Measurements from ENCODE around the gene FAM174C.
"Not testable (repeated sequence)": the region's sequence is repeated elsewhere in the genome, so short reads cannot be mapped to it uniquely, and the experiment has no call there.

Gene FAM174C

GRCh38 chr19:1304197-1304924, 29.0 kb downstream of the FAM174C start:
- Histone ChIP-seq H3K27me3 (ENCODE audit: control insufficient read depth, insufficient read depth, low read length) (no peaks in the 10 kb centered on the region), H3K27ac (no peak overlapping the region), H2AFZ (no peak overlapping the region), H3K79me2 (no peaks in the 10 kb centered on the region), H3K9ac (no peak overlapping the region), H3K4me2 (ENCODE audit: low read length) (no peak overlapping the region), H3K4me3 (ENCODE audit: low read depth, low read length) (no peak overlapping the region), H3K4me1 (no peaks in the 10 kb centered on the region), H3K36me3 (ENCODE audit: control insufficient read depth, insufficient read depth, low read length) (no peaks in the 10 kb centered on the region), H3K9me3 (ENCODE audit: control insufficient read depth, low read length) (no peaks in the 10 kb centered on the region)
- TF ChIP-seq CTCF (IDR thresholded peaks at IDR 0.05) = no peak

GRCh38 chr19:1305354-1305753, 30.0 kb downstream of the FAM174C start:
- H3K9ac ChIP-seq; H3K4me2 ChIP-seq (ENCODE audit: low read length); H3K9me3 ChIP-seq (ENCODE audit: control insufficient read depth, low read length); H3K27ac ChIP-seq; H3K79me2 ChIP-seq; H3K4me1 ChIP-seq; H3K36me3 ChIP-seq (ENCODE audit: control insufficient read depth, insufficient read depth, low read length); H3K27me3 ChIP-seq (ENCODE audit: control insufficient read depth, insufficient read depth, low read length); H3K4me3 ChIP-seq (ENCODE audit: low read depth, low read length); H2AFZ ChIP-seq: not testable (repeated sequence)

- H3K36me3 ChIP-seq (ENCODE audit: control insufficient read depth, insufficient read depth, low read length) = no peaks in the 10 kb centered on the region
- H3K4me1 ChIP-seq = no peaks in the 10 kb centered on the region
- H3K27ac ChIP-seq = no peak overlapping the region
- no peaks in the 10 kb centered on the region for H3K79me2 ChIP-seq
- no peak overlapping the region for H3K4me3 ChIP-seq (ENCODE audit: low read depth, low read length)
- no peak for TF ChIP-seq CTCF (IDR thresholded peaks at IDR 0.05)
- H3K27me3 ChIP-seq (ENCODE audit: control insufficient read depth, insufficient read depth, low read length) = no peaks in the 10 kb centered on the region
- H3K4me2 ChIP-seq (ENCODE audit: low read length) = no peak overlapping the region
- H3K9ac ChIP-seq = no peak overlapping the region
- H2AFZ ChIP-seq = no peak overlapping the region
- no peaks in the 10 kb centered on the region for H3K9me3 ChIP-seq (ENCODE audit: control insufficient read depth, low read length)
Measured at GRCh38 chr19:1307320-1307719, 32.0 kb downstream of the FAM174C start.

- no peak overlapping the region for H3K4me2 ChIP-seq (ENCODE audit: low read length)
- no peak for TF ChIP-seq CTCF (IDR thresholded peaks at IDR 0.05)
- H3K36me3 ChIP-seq (ENCODE audit: control insufficient read depth, insufficient read depth, low read length) = no peaks in the 10 kb centered on the region
- no peak overlapping the region for H2AFZ ChIP-seq
- H3K9ac ChIP-seq = no peak overlapping the region
- no peaks in the 10 kb centered on the region for H3K4me1 ChIP-seq
- no peaks in the 10 kb centered on the region for H3K27me3 ChIP-seq (ENCODE audit: control insufficient read depth, insufficient read depth, low read length)
- H3K9me3 ChIP-seq (ENCODE audit: control insufficient read depth, low read length) = no peaks in the 10 kb centered on the region
- H3K27ac ChIP-seq = no peak overlapping the region
- H3K4me3 ChIP-seq (ENCODE audit: low read depth, low read length) = no peak overlapping the region
- H3K79me2 ChIP-seq = no peaks in the 10 kb centered on the region
Measured at GRCh38 chr19:1307755-1308303, 32.5 kb downstream of the FAM174C start.

GRCh38 chr19:1308718-1309117, 33.4 kb downstream of the FAM174C start:
- no peaks in the 10 kb centered on the region for H3K27me3 ChIP-seq (ENCODE audit: control insufficient read depth, insufficient read depth, low read length)
- no peak overlapping the region for H3K4me3 ChIP-seq (ENCODE audit: low read depth, low read length)
- H3K4me1 ChIP-seq = no peaks in the 10 kb centered on the region
- no peak overlapping the region for H2AFZ ChIP-seq
- TF ChIP-seq CTCF (IDR thresholded peaks at IDR 0.05) = no peak
- H3K27ac ChIP-seq = no peak overlapping the region
- no peak overlapping the region for H3K9ac ChIP-seq
- H3K36me3 ChIP-seq (ENCODE audit: control insufficient read depth, insufficient read depth, low read length) = no peaks in the 10 kb centered on the region
- H3K79me2 ChIP-seq = no peaks in the 10 kb centered on the region
- no peak overlapping the region for H3K4me2 ChIP-seq (ENCODE audit: low read length)
- H3K9me3 ChIP-seq (ENCODE audit: control insufficient read depth, low read length) = no peaks in the 10 kb centered on the region
